ENCODE results near the gene ACY1.

GRCh38 chr3:52007291-52007690 is 24.0 kb downstream of the ACY1 start:
- TF ChIP-seq POLR2A (IDR thresholded peaks at IDR 0.05) (no peak), CTCF (IDR thresholded peaks at IDR 0.05) (no peak)
